ENCODE measurements around the gene PGD.

Gene PGD

DNA sequence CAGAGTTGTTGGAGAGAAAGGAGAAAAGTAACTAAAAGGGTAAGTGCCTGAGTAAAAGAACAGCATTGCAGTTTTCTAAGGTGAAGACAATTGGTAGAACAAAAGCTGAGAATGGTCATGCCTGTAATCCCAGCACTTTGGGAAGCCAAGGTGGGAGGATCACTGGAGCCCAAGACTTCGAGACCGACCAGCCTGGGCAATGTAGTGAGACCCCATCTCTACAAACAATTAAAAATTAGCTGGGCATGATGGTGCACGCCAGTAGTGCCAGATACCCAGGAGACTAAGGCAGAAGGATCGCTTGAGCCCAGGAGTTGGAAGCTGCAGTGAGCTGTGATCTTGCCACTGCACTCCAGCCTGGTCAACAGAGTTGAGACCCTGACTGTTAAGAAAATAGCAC, 15.2 kb upstream of the PGD start:
- 96% methylated on average over 4 of the region's 4 CpGs for WGBS

DNA sequence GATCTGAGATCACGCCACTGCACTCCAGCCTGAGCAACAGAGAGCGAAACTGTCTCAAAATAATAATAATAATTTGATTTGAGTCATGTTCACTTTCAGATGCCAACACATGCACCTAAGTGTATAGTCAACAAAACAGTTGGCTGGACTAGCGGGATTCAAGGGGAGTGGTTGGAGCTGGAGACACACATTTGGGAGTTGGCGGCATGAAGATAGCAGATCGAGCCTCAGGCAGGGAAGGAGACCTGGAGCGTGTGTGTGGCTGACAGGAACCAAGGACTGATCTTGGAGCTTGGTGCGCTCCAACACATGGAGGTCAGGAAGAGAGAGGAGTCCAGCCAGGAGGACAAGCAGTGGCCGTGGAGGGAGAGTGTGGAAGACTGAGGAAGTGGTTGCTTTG, 14.6 kb upstream of the PGD start:
- Histone ChIP-seq H3K27me3 (ENCODE audit: control insufficient read depth in 1 of 2, insufficient read depth in 1 of 2, low read length in 2 of 2) (no peaks in the 10 kb centered on the region), H4K8ac (ENCODE audit: low read length) (no peak overlapping the region), H3K23ac (ENCODE audit: low read length in 2 of 2) (no peak overlapping the region), H3K9me3 (ENCODE audit: control insufficient read depth, low read length) (no peaks in the 10 kb centered on the region), H3K4me1 (ENCODE audit: control insufficient read depth, insufficient read depth, low read depth, low read length) (peaks cover 2% of the 10 kb centered on the region), H3K36me3 (ENCODE audit: control insufficient read depth in 1 of 2, insufficient read depth in 2 of 2, low read depth in 1 of 2, low read length in 2 of 2) (peaks cover 4 to 14% of the 10 kb centered on the region in 2 experiments), H2AK5ac (ENCODE audit: low read length, severe bottlenecking) (no peak overlapping the region), H3K4me3 (ENCODE audit: insufficient read depth in 1 of 2, low read depth in 1 of 2, low read length in 2 of 2) (no peak overlapping the region), H2AFZ (ENCODE audit: low read depth, low read length) (no peak overlapping the region), H2BK12ac (ENCODE audit: low read length in 2 of 2) (no peak overlapping the region), H3K4ac (ENCODE audit: low read depth in 1 of 2, low read length in 2 of 2) (no peak overlapping the region), H3K4me2 (ENCODE audit: low read length, poor library complexity, severe bottlenecking) (no peak overlapping the region), H4K91ac (ENCODE audit: low read length) (peak overlapping the region; percentile 4), H3K18ac (ENCODE audit: low read depth in 1 of 2, low read length in 2 of 2) (no peak overlapping the region), H2BK15ac (ENCODE audit: low read depth, poor library complexity, severe bottlenecking) (no peak overlapping the region), H2BK120ac (ENCODE audit: low read depth, low read length) (no peak overlapping the region), H3K9ac (ENCODE audit: low read length) (no peak overlapping the region), H2BK5ac (ENCODE audit: low read depth, low read length, poor library complexity, severe bottlenecking) (no peak overlapping the region), H3K14ac (ENCODE audit: low read length in 2 of 2) (no peak overlapping the region), H3K27ac (ENCODE audit: low read length, poor library complexity, severe bottlenecking) (no peak overlapping the region), H3K79me1 (replicated peaks; ENCODE audit: low read length, poor library complexity, severe bottlenecking) (peaks cover 1% of the 10 kb centered on the region)
- 94% methylated on average over 6 of the region's 8 CpGs for WGBS
- no peak for DNase-seq

More for the DNA sequence above, 15.2 kb upstream of the PGD start:
- Histone ChIP-seq H2AK5ac (ENCODE audit: low read length, severe bottlenecking) (no peak overlapping the region), H3K27ac (ENCODE audit: low read length, poor library complexity, severe bottlenecking) (no peak overlapping the region), H3K9me3 (ENCODE audit: control insufficient read depth, low read length) (no peaks in the 10 kb centered on the region), H2BK5ac (ENCODE audit: low read depth, low read length, poor library complexity, severe bottlenecking) (no peak overlapping the region), H3K18ac (ENCODE audit: low read depth in 1 of 2, low read length in 2 of 2) (no peak overlapping the region), H4K91ac (ENCODE audit: low read length) (no peak overlapping the region), H2BK120ac (ENCODE audit: low read depth, low read length) (no peak overlapping the region), H3K14ac (ENCODE audit: low read length in 2 of 2) (no peak overlapping the region), H3K4me3 (ENCODE audit: insufficient read depth in 1 of 2, low read depth in 1 of 2, low read length in 2 of 2) (no peak overlapping the region), H3K4me2 (ENCODE audit: low read length, poor library complexity, severe bottlenecking) (no peak overlapping the region), H3K4me1 (ENCODE audit: control insufficient read depth, insufficient read depth, low read depth, low read length) (peaks cover 2% of the 10 kb centered on the region), H3K9ac (ENCODE audit: low read length) (no peak overlapping the region), H3K36me3 (ENCODE audit: control insufficient read depth in 1 of 2, insufficient read depth in 2 of 2, low read depth in 1 of 2, low read length in 2 of 2) (peaks cover 6 to 20% of the 10 kb centered on the region in 2 experiments), H4K8ac (ENCODE audit: low read length) (no peak overlapping the region), H2BK15ac (ENCODE audit: low read depth, poor library complexity, severe bottlenecking) (no peak overlapping the region), H2AFZ (ENCODE audit: low read depth, low read length) (no peak overlapping the region), H2BK12ac (ENCODE audit: low read length in 2 of 2) (no peak overlapping the region), H3K27me3 (ENCODE audit: control insufficient read depth in 1 of 2, insufficient read depth in 1 of 2, low read length in 2 of 2) (no peaks in the 10 kb centered on the region), H3K23ac (ENCODE audit: low read length in 2 of 2) (no peak overlapping the region), H3K79me1 (replicated peaks; ENCODE audit: low read length, poor library complexity, severe bottlenecking) (peaks cover 1% of the 10 kb centered on the region), H3K4ac (ENCODE audit: low read depth in 1 of 2, low read length in 2 of 2) (no peak overlapping the region)
- DNase-seq, result no peak

DNA sequence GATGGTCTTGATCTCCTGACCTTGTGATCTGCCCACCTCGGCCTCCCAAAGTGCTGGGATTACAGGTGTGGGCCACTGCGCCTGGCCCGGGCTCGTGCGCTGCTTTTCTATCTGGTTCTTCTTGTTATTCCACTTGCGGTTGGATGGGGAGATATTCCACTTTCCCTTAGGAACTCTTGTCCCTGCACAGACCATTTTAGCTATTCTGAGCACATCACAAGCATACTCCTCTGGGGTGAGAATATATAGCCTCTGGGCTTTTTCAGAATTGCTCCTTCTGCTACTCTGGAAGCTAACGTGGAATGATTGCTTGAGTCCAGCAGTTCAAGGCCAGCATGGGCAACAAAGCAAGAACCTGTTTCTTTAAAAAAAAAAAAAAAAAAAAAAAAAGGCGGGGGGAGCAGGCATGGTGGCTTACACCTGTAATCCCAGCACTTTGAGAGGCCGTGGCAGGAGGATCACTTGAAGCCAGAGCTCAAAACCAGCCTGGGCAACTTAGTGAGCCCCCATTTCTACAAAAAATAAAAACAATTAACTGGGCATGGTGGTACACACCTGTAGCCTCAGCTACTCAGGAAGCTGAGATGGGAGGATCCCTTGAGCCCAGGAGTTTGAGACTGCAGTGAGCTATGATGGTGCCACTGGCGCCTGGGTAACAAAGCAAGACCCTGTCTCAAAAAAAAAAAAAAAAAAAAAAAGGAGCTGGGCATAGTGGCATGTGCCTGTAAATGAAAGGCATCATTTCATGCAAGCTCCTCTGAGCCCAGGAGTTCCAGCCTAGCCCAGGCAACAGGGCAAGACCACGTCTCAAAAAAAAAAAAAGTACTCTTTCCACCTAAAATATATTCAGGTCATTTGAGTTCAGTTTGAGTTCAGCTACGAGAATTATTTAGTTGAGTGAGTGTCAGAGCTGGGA, 11.8 kb upstream of the PGD start:
- H3K4me2 ChIP-seq (ENCODE audit: low read length, poor library complexity, severe bottlenecking), result no peak overlapping the region
- peak overlapping the region in 1 of 2 experiments; percentile 59 for H3K4me3 ChIP-seq (ENCODE audit: insufficient read depth in 1 of 2, low read depth in 1 of 2, low read length in 2 of 2)
- DNase-seq, result no peak
- WGBS, result 91% methylated on average over 11 of the region's 12 CpGs
- peak overlapping the region; percentile 64 for H3K27ac ChIP-seq (ENCODE audit: low read length, poor library complexity, severe bottlenecking)
- H3K23ac ChIP-seq (ENCODE audit: low read length in 2 of 2), result no peak overlapping the region
- H2BK15ac ChIP-seq (ENCODE audit: low read depth, poor library complexity, severe bottlenecking), result no peak overlapping the region
- no peaks in the 10 kb centered on the region for H3K27me3 ChIP-seq (ENCODE audit: control insufficient read depth in 1 of 2, insufficient read depth in 1 of 2, low read length in 2 of 2)
- H3K18ac ChIP-seq (ENCODE audit: low read depth in 1 of 2, low read length in 2 of 2), result no peak overlapping the region
- no peak overlapping the region for H4K8ac ChIP-seq (ENCODE audit: low read length)
- no peak overlapping the region for H2AFZ ChIP-seq (ENCODE audit: low read depth, low read length)
- H3K4me1 ChIP-seq (ENCODE audit: control insufficient read depth, insufficient read depth, low read depth, low read length), result peaks cover 2% of the 10 kb centered on the region
- peaks cover 3% of the 10 kb centered on the region for H3K79me1 ChIP-seq (replicated peaks; ENCODE audit: low read length, poor library complexity, severe bottlenecking)
- H3K4ac ChIP-seq (ENCODE audit: low read depth in 1 of 2, low read length in 2 of 2), result no peak overlapping the region
- no peak overlapping the region for H2BK12ac ChIP-seq (ENCODE audit: low read length in 2 of 2)
- no peak overlapping the region for H4K91ac ChIP-seq (ENCODE audit: low read length)
- H2BK120ac ChIP-seq (ENCODE audit: low read depth, low read length), result peak overlapping the region; percentile 24
- H2BK5ac ChIP-seq (ENCODE audit: low read depth, low read length, poor library complexity, severe bottlenecking), result no peak overlapping the region
- peaks cover 3 to 13% of the 10 kb centered on the region in 2 experiments for H3K36me3 ChIP-seq (ENCODE audit: control insufficient read depth in 1 of 2, insufficient read depth in 2 of 2, low read depth in 1 of 2, low read length in 2 of 2)
- no peaks in the 10 kb centered on the region for H3K9me3 ChIP-seq (ENCODE audit: control insufficient read depth, low read length)
- H3K9ac ChIP-seq (ENCODE audit: low read length), result peak overlapping the region; percentile 86
- no peak overlapping the region for H3K14ac ChIP-seq (ENCODE audit: low read length in 2 of 2)
- no peak overlapping the region for H2AK5ac ChIP-seq (ENCODE audit: low read length, severe bottlenecking)

DNA sequence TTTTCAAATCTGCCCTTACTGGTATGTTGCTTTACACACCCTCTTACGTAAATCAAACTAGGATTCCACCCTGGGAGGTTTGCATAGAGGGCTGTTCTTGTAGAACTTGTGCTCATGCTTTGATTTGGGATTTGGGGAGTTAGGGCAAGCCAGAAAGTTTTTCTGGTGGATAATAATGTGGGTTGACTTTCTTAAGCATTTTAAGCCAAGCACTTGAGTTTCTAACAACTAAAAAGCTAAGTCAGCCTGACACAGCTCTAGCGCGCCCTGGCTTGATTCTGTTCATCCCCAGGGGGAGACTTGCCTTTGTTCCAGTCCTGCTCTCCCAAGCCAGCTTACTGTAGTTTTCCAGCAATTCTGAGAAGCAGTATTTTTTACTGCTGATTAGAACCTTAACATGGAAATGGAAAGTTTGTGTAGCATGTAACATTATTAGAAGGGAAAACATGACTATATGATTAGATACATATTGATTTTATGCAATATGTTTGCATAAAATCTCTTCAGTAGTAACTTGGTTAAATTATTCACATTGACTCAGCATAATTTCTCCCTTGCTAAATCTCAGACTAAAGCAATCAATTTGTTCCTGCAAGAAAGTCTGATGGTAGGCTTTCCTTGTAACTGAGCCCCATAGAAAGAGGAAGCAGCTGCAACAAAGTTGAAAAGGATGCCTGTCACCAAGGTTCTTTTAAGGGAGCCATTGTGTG, 11.0 kb upstream of the PGD start:
- H3K79me1 ChIP-seq (replicated peaks; ENCODE audit: low read length, poor library complexity, severe bottlenecking), result peaks cover 3% of the 10 kb centered on the region
- no peaks in the 10 kb centered on the region for H3K27me3 ChIP-seq (ENCODE audit: control insufficient read depth in 1 of 2, insufficient read depth in 1 of 2, low read length in 2 of 2)
- peak overlapping the region in 1 of 2 experiments; percentile 59 for H3K4me3 ChIP-seq (ENCODE audit: insufficient read depth in 1 of 2, low read depth in 1 of 2, low read length in 2 of 2)
- H2BK15ac ChIP-seq (ENCODE audit: low read depth, poor library complexity, severe bottlenecking), result no peak overlapping the region
- H3K4ac ChIP-seq (ENCODE audit: low read depth in 1 of 2, low read length in 2 of 2), result peak overlapping the region in 1 of 2 experiments; percentile 20
- no peak overlapping the region for H3K4me2 ChIP-seq (ENCODE audit: low read length, poor library complexity, severe bottlenecking)
- H3K23ac ChIP-seq (ENCODE audit: low read length in 2 of 2), result no peak overlapping the region
- H3K27ac ChIP-seq (ENCODE audit: low read length, poor library complexity, severe bottlenecking), result peak overlapping the region; percentile 64
- H3K14ac ChIP-seq (ENCODE audit: low read length in 2 of 2), result no peak overlapping the region
- peak overlapping the region; percentile 86 for H3K9ac ChIP-seq (ENCODE audit: low read length)
- H3K4me1 ChIP-seq (ENCODE audit: control insufficient read depth, insufficient read depth, low read depth, low read length), result peaks cover 2% of the 10 kb centered on the region
- H3K18ac ChIP-seq (ENCODE audit: low read depth in 1 of 2, low read length in 2 of 2), result no peak overlapping the region
- H2AK5ac ChIP-seq (ENCODE audit: low read length, severe bottlenecking), result no peak overlapping the region
- H3K36me3 ChIP-seq (ENCODE audit: control insufficient read depth in 1 of 2, insufficient read depth in 2 of 2, low read depth in 1 of 2, low read length in 2 of 2), result peaks cover 3 to 13% of the 10 kb centered on the region in 2 experiments
- H2BK120ac ChIP-seq (ENCODE audit: low read depth, low read length), result peak overlapping the region; percentile 24
- H2BK12ac ChIP-seq (ENCODE audit: low read length in 2 of 2), result no peak overlapping the region
- WGBS, result 60% methylated on average over 2 of the region's 3 CpGs
- peak; percentile 66 for DNase-seq
- no peak overlapping the region for H4K8ac ChIP-seq (ENCODE audit: low read length)
- H3K9me3 ChIP-seq (ENCODE audit: control insufficient read depth, low read length), result no peaks in the 10 kb centered on the region
- H2AFZ ChIP-seq (ENCODE audit: low read depth, low read length), result no peak overlapping the region
- H2BK5ac ChIP-seq (ENCODE audit: low read depth, low read length, poor library complexity, severe bottlenecking), result no peak overlapping the region
- no peak overlapping the region for H4K91ac ChIP-seq (ENCODE audit: low read length)

Data from mesenchymal stem cell (in vitro differentiated cells and primary cell).